Measurements from ENCODE around the gene TMEM86B.

Gene TMEM86B

GRCh38 chr19:55250262-55251036, 21.9 kb upstream of the TMEM86B start:
- Histone ChIP-seq H3K36me3 (ENCODE audit: control insufficient read depth, insufficient read depth, low read length) (peaks cover 26% of the 10 kb centered on the region), H3K4me3 (replicated peaks; ENCODE audit: low read depth, low read length) (no peak overlapping the region), H3K27me3 (replicated peaks; ENCODE audit: control insufficient read depth, insufficient read depth, low read length) (no peaks in the 10 kb centered on the region)
- no peak for DNase-seq (ENCODE audit: extremely low read depth, insufficient read length)
- no peak for TF ChIP-seq CTCF (IDR thresholded peaks at IDR 0.05; ENCODE audit: insufficient read depth, low read length, poor library complexity, severe bottlenecking)

GRCh38 chr19:55249841-55250240, 21.3 kb upstream of the TMEM86B start:
- no peaks in the 10 kb centered on the region for H3K27me3 ChIP-seq (replicated peaks; ENCODE audit: control insufficient read depth, insufficient read depth, low read length)
- no peak for TF ChIP-seq CTCF (IDR thresholded peaks at IDR 0.05; ENCODE audit: insufficient read depth, low read length, poor library complexity, severe bottlenecking)
- no peak overlapping the region for H3K4me3 ChIP-seq (replicated peaks; ENCODE audit: low read depth, low read length)

GRCh38 chr19:55248704-55249103, 20.1 kb upstream of the TMEM86B start:
- peaks cover 38% of the 10 kb centered on the region for H3K36me3 ChIP-seq (ENCODE audit: control insufficient read depth, insufficient read depth, low read length)
- TF ChIP-seq CTCF (IDR thresholded peaks at IDR 0.05; ENCODE audit: insufficient read depth, low read length, poor library complexity, severe bottlenecking): no peak
- DNase-seq (ENCODE audit: extremely low read depth, insufficient read length): no peak
- H3K27me3 ChIP-seq (replicated peaks; ENCODE audit: control insufficient read depth, insufficient read depth, low read length): no peaks in the 10 kb centered on the region
- H3K4me3 ChIP-seq (replicated peaks; ENCODE audit: low read depth, low read length): no peak overlapping the region

More at GRCh38 chr19:55249841-55250240, 21.3 kb upstream of the TMEM86B start:
- DNase-seq (ENCODE audit: extremely low read depth, insufficient read length): no peak
- H3K36me3 ChIP-seq (ENCODE audit: control insufficient read depth, insufficient read depth, low read length): peaks cover 31% of the 10 kb centered on the region

- peaks cover 43% of the 10 kb centered on the region for H3K36me3 ChIP-seq (ENCODE audit: control insufficient read depth, insufficient read depth, low read length)
- H3K4me3 ChIP-seq (replicated peaks; ENCODE audit: low read depth, low read length): no peak overlapping the region
- no peak for TF ChIP-seq CTCF (IDR thresholded peaks at IDR 0.05; ENCODE audit: insufficient read depth, low read length, poor library complexity, severe bottlenecking)
- no peak for DNase-seq (ENCODE audit: extremely low read depth, insufficient read length)
- H3K27me3 ChIP-seq (replicated peaks; ENCODE audit: control insufficient read depth, insufficient read depth, low read length): no peaks in the 10 kb centered on the region
These were observed 19.7 kb upstream of the TMEM86B start for GRCh38 chr19:55248166-55248675.

- no peak for DNase-seq (ENCODE audit: extremely low read depth, insufficient read length)
- TF ChIP-seq CTCF (IDR thresholded peaks at IDR 0.05; ENCODE audit: insufficient read depth, low read length, poor library complexity, severe bottlenecking): no peak
- H3K36me3 ChIP-seq (ENCODE audit: control insufficient read depth, insufficient read depth, low read length): peaks cover 43% of the 10 kb centered on the region
- no peaks in the 10 kb centered on the region for H3K27me3 ChIP-seq (replicated peaks; ENCODE audit: control insufficient read depth, insufficient read depth, low read length)
- H3K4me3 ChIP-seq (replicated peaks; ENCODE audit: low read depth, low read length): no peak overlapping the region
These were observed 19.1 kb upstream of the TMEM86B start for GRCh38 chr19:55247621-55248099.
